Right atrium auricular region (tissue), 2 donors: ENCODE measurements around the gene BTBD7. TPM values are rescaled to one million over a fixed set of nuclear protein-coding genes. Genes with fewer than 3 reads are reported as not detected.

Experiments
- DNase-seq: peaks from one replicate; pipeline ENCODE4 v3.0.0-alpha.2; 2019; ENCODE audit warnings: low spot score
- H3K27ac ChIP-seq, 2 donors: fragments of 200-600 bp; sonication (generic); 1 replicate in 1 of 2; 2 replicates in 1 of 2; pipeline ENCODE4 v1.5.1; 2016 to 2019
- H3K27me3 ChIP-seq, 2 donors: fragments of 200-600 bp; sonication (generic); one replicate each; pipeline versions ENCODE4 v1.5.1 to v1.6.0; 2017 to 2019
- H3K36me3 ChIP-seq: fragments of 200-600 bp; sonication (generic); one replicate; pipeline ENCODE4 v1.5.1; 2016
- H3K4me1 ChIP-seq, 2 donors: fragments of 200-600 bp; sonication (generic); one replicate each; pipeline versions ENCODE4 v1.5.1 to v1.6.0; 2017 to 2019
- H3K4me3 ChIP-seq, 2 donors: fragments of 200-600 bp; sonication (generic); 1 replicate in 1 of 2; 2 replicates in 1 of 2; pipeline ENCODE4 v1.5.1; 2017 to 2019; ENCODE audit warnings: mild to moderate bottlenecking in 1 of 2, moderate library complexity in 1 of 2
- H3K9me3 ChIP-seq, 2 donors: fragments of 200-600 bp; sonication (generic); one replicate each; pipeline ENCODE4 v1.5.1; 2019
- total RNA-seq, 2 donors: library from RNA; depleted of rRNA; stranded (reverse); fragments of >200 nt; gene quantifications; one replicate each; pipeline ENCODE4 v1.1.0, GENCODE V29; 2016
- TF ChIP-seq, protein P1 (sequence below), 2 donors: fragments of 200-600 bp; sonication (generic); IDR thresholded peaks; one replicate each; pipeline ENCODE4 v1.5.1; 2019; ENCODE audit warnings: antibody characterized with exemption in 2 of 2

The BTBD7 gene
- total RNA-seq, 2 donors from 2014 or later, result 13.3 to 17.6 TPM

DNA sequence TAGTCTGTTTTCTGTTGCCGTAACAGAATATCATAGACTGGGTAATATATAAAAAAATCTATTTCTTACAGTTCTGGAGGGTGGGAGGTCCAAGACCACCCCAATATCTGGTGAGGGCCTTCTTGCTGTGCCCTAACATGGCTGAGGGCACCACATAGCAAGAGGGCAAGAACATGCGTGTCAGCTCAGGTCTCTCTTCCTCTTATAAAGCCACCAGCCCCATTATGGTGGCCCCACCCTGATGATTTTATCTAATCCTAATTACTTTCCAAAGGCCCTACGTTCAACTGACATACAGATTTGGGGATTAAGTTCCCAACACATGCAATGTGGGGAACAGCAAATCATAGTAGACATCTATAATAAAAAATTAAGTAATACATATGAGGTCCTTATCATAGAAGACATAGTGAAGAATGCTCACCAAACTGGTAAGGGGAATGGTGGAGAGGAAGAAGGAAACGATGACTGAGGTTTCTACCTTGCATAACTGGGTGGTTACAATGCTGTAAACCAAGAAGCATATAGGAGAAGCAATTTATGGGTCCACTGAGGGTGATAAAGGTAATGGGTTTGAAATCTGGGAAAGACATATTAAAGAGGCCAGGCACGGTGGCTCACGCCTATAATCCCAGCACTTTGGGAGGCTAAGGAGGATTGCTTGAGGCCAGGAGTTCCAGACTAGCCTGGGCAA lies 27.0 kb downstream of the BTBD7 start:
- peaks cover 0 to 44% of the 10 kb centered on the region in 2 donors for H3K4me1 ChIP-seq
- H3K36me3 ChIP-seq, result no peaks in the 10 kb centered on the region
- H3K9me3 ChIP-seq, result no peaks in the 10 kb centered on the region
- no peak overlapping the region for H3K4me3 ChIP-seq
- DNase-seq, result no peak
- no peaks in the 10 kb centered on the region for H3K27me3 ChIP-seq
- TF ChIP-seq, protein P1, sequence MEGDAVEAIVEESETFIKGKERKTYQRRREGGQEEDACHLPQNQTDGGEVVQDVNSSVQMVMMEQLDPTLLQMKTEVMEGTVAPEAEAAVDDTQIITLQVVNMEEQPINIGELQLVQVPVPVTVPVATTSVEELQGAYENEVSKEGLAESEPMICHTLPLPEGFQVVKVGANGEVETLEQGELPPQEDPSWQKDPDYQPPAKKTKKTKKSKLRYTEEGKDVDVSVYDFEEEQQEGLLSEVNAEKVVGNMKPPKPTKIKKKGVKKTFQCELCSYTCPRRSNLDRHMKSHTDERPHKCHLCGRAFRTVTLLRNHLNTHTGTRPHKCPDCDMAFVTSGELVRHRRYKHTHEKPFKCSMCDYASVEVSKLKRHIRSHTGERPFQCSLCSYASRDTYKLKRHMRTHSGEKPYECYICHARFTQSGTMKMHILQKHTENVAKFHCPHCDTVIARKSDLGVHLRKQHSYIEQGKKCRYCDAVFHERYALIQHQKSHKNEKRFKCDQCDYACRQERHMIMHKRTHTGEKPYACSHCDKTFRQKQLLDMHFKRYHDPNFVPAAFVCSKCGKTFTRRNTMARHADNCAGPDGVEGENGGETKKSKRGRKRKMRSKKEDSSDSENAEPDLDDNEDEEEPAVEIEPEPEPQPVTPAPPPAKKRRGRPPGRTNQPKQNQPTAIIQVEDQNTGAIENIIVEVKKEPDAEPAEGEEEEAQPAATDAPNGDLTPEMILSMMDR (IDR thresholded peaks at IDR 0.05), result no peak
- no peak overlapping the region for H3K27ac ChIP-seq

DNA sequence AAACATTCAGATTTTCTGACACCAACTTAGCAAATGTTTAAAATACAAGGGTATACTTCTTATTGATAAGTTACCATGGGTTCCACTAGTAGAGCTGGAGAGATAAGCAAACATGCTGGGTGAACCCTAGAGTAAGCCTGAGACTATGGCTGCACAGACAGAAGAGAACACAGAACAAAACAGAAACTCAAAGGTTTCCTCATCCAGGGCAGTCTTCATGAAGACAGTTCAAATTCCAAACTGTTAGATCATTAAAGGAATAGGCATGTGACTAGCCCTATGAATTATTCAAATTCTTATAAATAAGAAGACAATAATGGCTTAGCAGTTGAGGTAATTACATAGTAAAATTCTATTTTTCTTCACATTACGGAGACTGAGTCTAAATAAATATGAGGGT lies 28.1 kb downstream of the BTBD7 start:
- H3K4me3 ChIP-seq, result no peak overlapping the region
- H3K36me3 ChIP-seq, result no peaks in the 10 kb centered on the region
- DNase-seq, result no peak
- H3K4me1 ChIP-seq, result peaks cover 0 to 44% of the 10 kb centered on the region in 2 donors
- no peak overlapping the region for H3K27ac ChIP-seq
- TF ChIP-seq, protein P1 (IDR thresholded peaks at IDR 0.05), result no peak
- H3K9me3 ChIP-seq, result no peaks in the 10 kb centered on the region
- no peaks in the 10 kb centered on the region for H3K27me3 ChIP-seq

DNA sequence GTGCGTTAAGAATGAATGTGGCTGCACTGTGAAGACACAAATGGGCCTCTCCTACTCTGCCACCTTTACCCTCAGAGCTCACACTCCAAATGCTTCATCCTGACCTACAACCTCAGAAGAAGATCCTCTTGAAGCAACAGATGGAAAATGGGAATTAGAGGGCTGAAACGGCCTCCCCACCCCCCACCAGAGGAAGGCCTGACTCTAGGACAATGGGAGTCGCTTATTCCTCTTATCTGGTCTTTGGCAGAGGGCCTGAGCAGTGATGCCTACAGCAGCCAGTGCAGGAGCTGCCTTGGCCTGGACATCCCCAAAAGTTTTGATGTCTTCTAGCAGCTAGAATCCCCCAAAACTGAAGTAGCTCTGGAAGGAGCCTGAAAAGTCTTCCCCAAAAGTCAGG lies 29.2 kb downstream of the BTBD7 start:
- TF ChIP-seq, protein P1 (IDR thresholded peaks at IDR 0.05), result no peak
- no peak for DNase-seq
- Histone ChIP-seq H3K27ac (no peak overlapping the region), H3K27me3 (no peaks in the 10 kb centered on the region), H3K4me3 (no peak overlapping the region), H3K4me1 (peaks cover 0 to 44% of the 10 kb centered on the region in 2 donors), H3K36me3 (no peaks in the 10 kb centered on the region), H3K9me3 (no peaks in the 10 kb centered on the region)

DNA sequence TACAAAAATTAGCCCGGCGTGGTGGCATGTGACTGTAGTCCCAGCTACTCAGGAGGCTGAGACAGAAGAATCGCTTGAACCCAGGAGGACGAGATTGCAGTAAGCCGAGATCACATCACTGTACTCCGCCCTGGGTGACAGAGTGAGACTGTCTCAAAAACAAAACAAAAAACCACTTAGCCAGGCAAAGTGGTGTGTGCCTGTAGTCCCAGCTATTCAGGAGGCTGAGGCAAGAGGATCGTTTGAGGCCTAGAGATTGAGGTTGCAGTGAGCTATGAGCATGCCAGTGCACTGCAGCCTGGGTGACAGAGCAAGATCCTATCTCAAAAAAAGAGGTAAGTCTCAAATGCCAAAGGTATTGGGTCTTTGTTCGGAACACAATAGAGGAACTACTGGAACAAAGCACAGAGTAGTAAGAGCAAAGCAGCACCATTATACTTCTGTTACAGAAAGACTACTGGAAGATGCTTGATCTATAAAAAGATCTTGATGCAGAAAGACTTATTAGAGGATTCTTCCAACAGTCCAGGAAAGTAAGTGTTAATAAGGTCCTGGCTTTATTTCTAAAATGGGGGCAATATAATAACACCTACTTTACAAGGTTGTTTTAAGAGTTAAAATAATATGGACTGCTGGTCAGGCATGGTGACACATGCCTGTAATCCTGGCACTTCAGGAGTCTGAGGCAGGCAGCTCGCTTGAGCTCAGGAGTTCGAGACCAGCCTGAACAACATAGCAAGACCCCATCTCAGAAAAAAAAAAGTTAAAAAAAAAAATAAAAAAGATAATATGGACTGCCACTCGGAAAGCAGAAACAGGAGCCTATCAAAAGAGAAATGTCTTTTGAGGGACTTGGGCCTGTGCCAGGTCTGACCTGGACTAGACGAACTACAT lies 29.9 kb downstream of the BTBD7 start:
- H3K36me3 ChIP-seq, result no peaks in the 10 kb centered on the region
- peaks cover 0 to 44% of the 10 kb centered on the region in 2 donors for H3K4me1 ChIP-seq

DNA sequence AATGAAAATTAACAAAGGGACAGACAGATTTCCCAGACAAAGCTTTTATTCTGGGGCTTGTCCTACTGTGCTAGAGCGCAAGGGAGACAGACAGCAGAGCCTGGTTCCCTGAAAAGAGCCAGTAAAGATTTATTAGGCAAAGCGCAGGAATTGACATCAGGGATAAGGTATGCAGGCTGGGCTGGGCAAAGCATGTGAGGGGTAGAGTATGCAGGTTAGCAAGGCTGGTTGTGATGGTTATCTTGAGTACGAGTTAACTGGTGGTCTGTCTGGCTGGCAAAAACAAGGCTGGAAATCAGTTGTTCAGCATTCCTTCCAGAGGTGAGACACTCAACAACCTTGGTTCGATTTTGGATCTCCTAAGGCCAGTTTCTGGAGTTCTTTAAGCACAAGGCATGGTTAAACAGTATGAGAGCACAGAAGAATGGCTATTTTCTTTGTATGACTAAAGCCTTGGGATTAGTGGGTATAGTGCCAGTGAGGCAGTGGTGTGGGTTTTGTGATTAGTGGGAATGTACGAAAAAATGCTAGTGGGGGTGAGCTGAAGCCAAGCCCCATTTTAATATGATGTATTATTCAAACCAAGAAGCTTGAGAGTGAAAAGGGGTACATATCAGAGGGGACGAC lies 30.9 kb downstream of the BTBD7 start:
- H3K4me1 ChIP-seq, result peaks cover 0 to 39% of the 10 kb centered on the region in 2 donors
- H3K36me3 ChIP-seq, result no peaks in the 10 kb centered on the region
- TF ChIP-seq, protein P1 (IDR thresholded peaks at IDR 0.05), result no peak
- no peak overlapping the region for H3K4me3 ChIP-seq
- no peak for DNase-seq
- H3K27ac ChIP-seq, result no peak overlapping the region
- no peaks in the 10 kb centered on the region for H3K9me3 ChIP-seq
- no peaks in the 10 kb centered on the region for H3K27me3 ChIP-seq

More for the DNA sequence above, 29.9 kb downstream of the BTBD7 start:
- Histone ChIP-seq H3K27me3 (no peaks in the 10 kb centered on the region), H3K27ac (no peak overlapping the region), H3K9me3 (no peaks in the 10 kb centered on the region), H3K4me3 (no peak overlapping the region)
- DNase-seq, result no peak
- TF ChIP-seq, protein P1 (IDR thresholded peaks at IDR 0.05), result no peak
